Activated B cell treated with CpG ODN at 0.5 μM for 24 hours (primary cell): ENCODE data around the gene ACP1. TPM values are rescaled to one million over a fixed set of nuclear protein-coding genes. Genes with fewer than 3 reads are reported as not detected.

Experiments used
- ATAC-seq: fragments of 200-7000 bp; cut with Tn5 transposase; one replicate; pipeline ENCODE4 v1.10.0; 2021; ENCODE audit warnings: low read depth, mild to moderate bottlenecking, moderate library complexity
- CTCF ChIA-PET: fragments of 350-600 bp; sonication (Branson Sonifier 250); formaldehyde crosslinking; loops from one replicate; lab custom pipeline; 2021; ENCODE audit warnings: antibody characterized with exemption; lab: Charles Lee
- POLR2A ChIA-PET: fragments of 350-600 bp; sonication (Branson Sonifier 250); formaldehyde crosslinking; loops from one replicate; lab custom pipeline; 2021; ENCODE audit warnings: antibody characterized with exemption; lab: Charles Lee
- DNase-seq: peaks from one replicate; pipeline ENCODE4 v3.0.0; 2022
- H3K27ac Mint-ChIP-seq: one replicate; pipeline ENCODE4 v1.8.0; 2020; ENCODE audit warnings: mixed read lengths
- H3K27me3 Mint-ChIP-seq: one replicate; pipeline ENCODE4 v1.8.0; 2021; ENCODE audit warnings: mixed read lengths
- H3K36me3 Mint-ChIP-seq: one replicate; pipeline ENCODE4 v1.8.0; 2021; ENCODE audit warnings: low read depth, mixed read lengths
- H3K4me1 Mint-ChIP-seq: one replicate; pipeline ENCODE4 v1.8.0; 2021; ENCODE audit warnings: mixed read lengths
- H3K4me3 Mint-ChIP-seq: one replicate; pipeline ENCODE4 v1.8.0; 2020; ENCODE audit warnings: mild to moderate bottlenecking, mixed read lengths
- H3K9me3 Mint-ChIP-seq: one replicate; pipeline ENCODE4 v1.8.0; 2020; ENCODE audit warnings: mixed read lengths
- intact Hi-C: fragments of 100-400 bp; cut with micrococcal nuclease; formaldehyde crosslinking; loops from one replicate; pipeline ENCODE4 v1.15.1; 2024
- total RNA-seq: library from RNA; stranded (reverse); gene quantifications from 2 replicates; pipeline ENCODE4 v1.2.3, GENCODE V29; 2022
- TF ChIP-seq, protein P1 (sequence below): fragments of 200-600 bp; IDR thresholded peaks from one replicate; pipeline ENCODE4 v1.8.0; 2022; ENCODE audit warnings: antibody characterized with exemption, mild to moderate bottlenecking

ACP1 gene
- total RNA-seq, 1 donor from 2014 or later = 81.8 TPM

- POLR2A ChIA-PET = no interaction called here
- Mint-ChIP-seq H3K36me3 (peaks cover 42% of the 10 kb centered on the region), H3K9me3 (no peaks in the 10 kb centered on the region), H3K4me3 (no peak overlapping the region), H3K27ac (no peak overlapping the region), H3K27me3 (no peaks in the 10 kb centered on the region), H3K4me1 (peaks cover 5% of the 10 kb centered on the region)
- TF ChIP-seq, protein P1, sequence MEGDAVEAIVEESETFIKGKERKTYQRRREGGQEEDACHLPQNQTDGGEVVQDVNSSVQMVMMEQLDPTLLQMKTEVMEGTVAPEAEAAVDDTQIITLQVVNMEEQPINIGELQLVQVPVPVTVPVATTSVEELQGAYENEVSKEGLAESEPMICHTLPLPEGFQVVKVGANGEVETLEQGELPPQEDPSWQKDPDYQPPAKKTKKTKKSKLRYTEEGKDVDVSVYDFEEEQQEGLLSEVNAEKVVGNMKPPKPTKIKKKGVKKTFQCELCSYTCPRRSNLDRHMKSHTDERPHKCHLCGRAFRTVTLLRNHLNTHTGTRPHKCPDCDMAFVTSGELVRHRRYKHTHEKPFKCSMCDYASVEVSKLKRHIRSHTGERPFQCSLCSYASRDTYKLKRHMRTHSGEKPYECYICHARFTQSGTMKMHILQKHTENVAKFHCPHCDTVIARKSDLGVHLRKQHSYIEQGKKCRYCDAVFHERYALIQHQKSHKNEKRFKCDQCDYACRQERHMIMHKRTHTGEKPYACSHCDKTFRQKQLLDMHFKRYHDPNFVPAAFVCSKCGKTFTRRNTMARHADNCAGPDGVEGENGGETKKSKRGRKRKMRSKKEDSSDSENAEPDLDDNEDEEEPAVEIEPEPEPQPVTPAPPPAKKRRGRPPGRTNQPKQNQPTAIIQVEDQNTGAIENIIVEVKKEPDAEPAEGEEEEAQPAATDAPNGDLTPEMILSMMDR = no peak
- no peak for ATAC-seq
- intact Hi-C loops = loop anchor here (5.0 to 10.0 kb wide), 3 partner anchors 286 to 1569 kb away; no protein-coding TSS in a partner anchor
- no peak for DNase-seq
- CTCF ChIA-PET = interaction anchor here (3.2 to 4.0 kb wide), 2 partner anchors 41 to 388 kb away, joined by 23 to 42 read pairs; no protein-coding TSS in a partner anchor
Measured at GRCh38 chr2:248724-249123, 16.0 kb upstream of the ACP1 start.

DNA sequence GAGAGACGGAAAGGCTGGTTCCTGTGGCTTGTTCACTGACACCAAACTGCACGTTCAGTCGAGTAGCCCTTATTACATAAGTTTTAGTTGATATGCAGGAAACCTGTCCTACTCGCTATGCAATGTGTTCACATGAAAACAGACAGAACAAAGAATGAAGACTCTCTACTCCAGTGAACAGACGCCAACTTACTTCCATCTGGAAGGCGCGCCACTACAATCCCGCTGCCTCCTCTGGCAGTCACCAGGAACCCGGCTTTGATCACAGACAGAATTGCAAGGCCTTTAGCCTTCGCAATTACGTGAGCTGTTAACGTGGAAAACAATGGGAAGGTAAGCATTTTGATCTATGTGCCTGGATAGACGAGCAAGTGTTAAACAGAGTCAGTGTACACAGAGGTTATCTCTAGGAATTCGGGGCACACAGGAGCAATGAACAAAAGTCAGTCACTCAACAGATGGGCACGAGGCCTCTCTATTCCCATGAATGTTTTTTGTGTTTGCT is 15.2 kb upstream of the ACP1 start:
- Mint-ChIP-seq H3K4me1 (peaks cover 5% of the 10 kb centered on the region), H3K36me3 (peaks cover 36% of the 10 kb centered on the region), H3K9me3 (no peaks in the 10 kb centered on the region), H3K27me3 (no peaks in the 10 kb centered on the region), H3K4me3 (no peak overlapping the region), H3K27ac (no peak overlapping the region)
- TF ChIP-seq, protein P1 = no peak
- intact Hi-C loops = loop anchor here (5.0 to 10.0 kb wide), 3 partner anchors 285 to 1568 kb away; no protein-coding TSS in a partner anchor
- ChIA-PET CTCF (interaction anchor here (1.5 kb wide), 1 partner anchor 387 kb away, joined by 3 read pairs; no protein-coding TSS in a partner anchor), POLR2A (no interaction called here)
- DNase-seq (no peak), ATAC-seq (no peak)

- no peak overlapping the region for H3K27ac Mint-ChIP-seq
- no peaks in the 10 kb centered on the region for H3K9me3 Mint-ChIP-seq
- peaks cover 23% of the 10 kb centered on the region for H3K36me3 Mint-ChIP-seq
- ChIA-PET CTCF (no interaction called here), POLR2A (no interaction called here)
- ATAC-seq (no peak), DNase-seq (no peak)
- H3K4me1 Mint-ChIP-seq = no peaks in the 10 kb centered on the region
- H3K4me3 Mint-ChIP-seq = no peak overlapping the region
- no peaks in the 10 kb centered on the region for H3K27me3 Mint-ChIP-seq
- TF ChIP-seq, protein P1 = no peak
- intact Hi-C loops = no loop called here
Measured at GRCh38 chr2:252001-252602, 12.6 kb upstream of the ACP1 start.

- TF ChIP-seq, protein P1 = no peak
- H3K27me3 Mint-ChIP-seq = no peaks in the 10 kb centered on the region
- peaks cover 20% of the 10 kb centered on the region for H3K36me3 Mint-ChIP-seq
- H3K27ac Mint-ChIP-seq = no peak overlapping the region
- H3K9me3 Mint-ChIP-seq = peaks cover under 1% of the 10 kb centered on the region
- ChIA-PET CTCF (no interaction called here), POLR2A (no interaction called here)
- DNase-seq (no peak), ATAC-seq (no peak)
- no peaks in the 10 kb centered on the region for H3K4me1 Mint-ChIP-seq
- no peak overlapping the region for H3K4me3 Mint-ChIP-seq
- intact Hi-C loops = no loop called here
Measured at GRCh38 chr2:253202-253638, 11.5 kb upstream of the ACP1 start.

DNA sequence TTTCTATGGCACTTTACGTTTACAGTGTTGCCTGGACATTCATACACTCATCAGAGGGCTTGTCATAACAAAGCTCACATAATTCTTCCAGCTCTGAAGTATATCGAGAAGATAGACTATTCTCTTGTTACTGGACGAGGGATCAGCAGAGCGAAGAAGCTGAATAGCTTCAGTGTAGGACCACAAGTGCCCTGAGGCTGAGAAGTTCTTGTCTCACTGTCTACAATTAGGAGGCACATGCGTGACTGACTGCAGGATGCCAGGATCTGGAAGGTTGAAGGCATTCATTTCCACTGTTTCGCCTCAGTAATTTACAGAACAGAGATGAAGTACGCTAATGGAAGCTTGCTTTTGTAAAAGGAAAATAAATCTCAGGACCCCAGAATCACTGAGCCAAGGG is 10.5 kb upstream of the ACP1 start:
- peaks cover 21% of the 10 kb centered on the region for H3K36me3 Mint-ChIP-seq
- H3K4me1 Mint-ChIP-seq = no peaks in the 10 kb centered on the region
- DNase-seq (no peak), ATAC-seq (no peak)
- TF ChIP-seq, protein P1 = no peak
- peaks cover 2% of the 10 kb centered on the region for H3K9me3 Mint-ChIP-seq
- POLR2A ChIA-PET = no interaction called here
- H3K27ac Mint-ChIP-seq = no peak overlapping the region
- intact Hi-C loops = no loop called here
- no peaks in the 10 kb centered on the region for H3K27me3 Mint-ChIP-seq
- H3K4me3 Mint-ChIP-seq = no peak overlapping the region
- CTCF ChIA-PET = no interaction called here
